ENCODE data around the gene LONRF3. TPM values are rescaled to one million over a fixed set of nuclear protein-coding genes. Genes with fewer than 3 reads are reported as not detected.
"Not testable (repeated sequence)": the region's sequence is repeated elsewhere in the genome, so short reads cannot be mapped to it uniquely, and the experiment has no call there.

LONRF3 gene
- total and polyA plus RNA-seq, 5 donors, result 2.1 to 8.2 (median 5.5) TPM

GRCh38 chrX:119013164-119013563 is 38.7 kb downstream of the LONRF3 start:
- no peaks in the 10 kb centered on the region for H3K27me3 ChIP-seq (ENCODE audit: control insufficient read depth, insufficient read depth)
- no peak for ATAC-seq
- H3K9me3 ChIP-seq (ENCODE audit: control insufficient read depth, low read length), result no peaks in the 10 kb centered on the region
- WGBS, result 97% methylated on average over 3 of the region's 3 CpGs
- intact Hi-C loops (cut with DNase I), result no loop called here
- no peak overlapping the region for H3K27ac ChIP-seq (ENCODE audit: low read length)
- no peak for DNase-seq
- no peaks in the 10 kb centered on the region for H3K4me1 ChIP-seq (ENCODE audit: control insufficient read depth, insufficient read depth, low read length)
- H3K4me3 ChIP-seq (ENCODE audit: low read length), result no peak overlapping the region

DNA sequence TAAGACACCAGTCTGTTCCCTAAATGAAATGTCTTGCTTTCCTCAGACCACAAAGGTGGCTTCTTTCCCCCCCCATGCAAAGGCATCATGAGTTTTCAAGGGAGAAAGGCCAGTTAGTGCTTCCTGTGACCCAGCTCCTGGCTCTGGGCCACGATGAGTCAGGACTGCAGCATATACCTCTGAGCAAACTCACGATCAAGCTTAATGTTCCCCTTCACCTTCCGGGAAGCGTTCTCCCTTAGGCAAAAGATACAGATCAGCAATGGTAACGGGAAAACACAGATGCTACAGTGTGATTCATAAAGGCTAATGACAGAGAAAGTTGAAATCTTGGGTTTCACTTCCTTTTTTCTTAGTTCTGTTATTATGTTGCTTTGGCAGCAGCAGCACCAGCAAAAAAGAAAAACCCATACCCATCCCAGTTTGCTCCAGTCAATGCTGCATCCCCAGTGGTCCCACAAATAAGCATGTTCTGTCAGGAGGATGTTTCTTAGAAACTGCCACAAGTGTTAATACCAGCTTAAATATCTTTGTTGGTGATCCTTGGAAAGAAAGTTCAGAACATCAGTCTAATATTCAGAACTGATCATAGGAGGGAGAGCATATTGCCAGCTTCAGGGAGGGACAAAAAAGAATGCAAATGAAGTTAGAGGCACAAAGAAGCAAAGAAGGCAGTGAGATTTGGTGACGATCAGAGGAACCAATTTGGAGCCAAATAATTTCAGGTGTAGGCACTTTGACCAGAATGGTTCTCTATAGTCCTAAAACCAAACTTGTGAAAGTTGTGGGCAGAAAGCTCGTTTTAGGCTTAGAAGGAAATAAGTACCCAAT is 41.2 kb downstream of the LONRF3 start:
- WGBS, result 53% methylated on average over 7 of the region's 7 CpGs
- Histone ChIP-seq H3K27ac (ENCODE audit: low read length) (no peak overlapping the region), H3K27me3 (ENCODE audit: control insufficient read depth, insufficient read depth) (no peaks in the 10 kb centered on the region), H3K9me3 (ENCODE audit: control insufficient read depth, low read length) (no peaks in the 10 kb centered on the region), H3K4me3 (ENCODE audit: low read length) (no peak overlapping the region), H3K4me1 (ENCODE audit: control insufficient read depth, insufficient read depth, low read length) (no peaks in the 10 kb centered on the region)
- peak in 1 of 2 donors; percentile 69 for ATAC-seq
- intact Hi-C loops (cut with DNase I), result no loop called here
- peak; percentile 61 to 80 (median 73) for DNase-seq

DNA sequence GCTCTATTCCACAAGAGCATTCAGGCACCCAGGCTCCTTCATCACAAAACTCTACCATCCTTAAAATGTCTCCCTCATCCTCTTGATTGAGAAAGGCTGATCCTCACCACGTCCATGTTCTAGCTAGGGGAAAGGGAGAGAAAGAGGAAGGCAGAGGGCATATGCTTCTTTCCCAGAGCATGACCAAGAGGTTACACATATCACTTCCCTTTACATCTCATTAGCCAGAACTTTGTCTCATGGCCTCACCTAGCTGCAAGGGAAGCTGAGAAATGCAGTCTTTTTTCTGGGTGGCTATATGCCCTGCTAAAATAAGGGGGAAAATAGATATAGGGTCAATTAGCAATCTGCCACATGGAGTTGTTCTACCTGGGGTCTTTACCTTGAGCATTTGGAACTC is 42.7 kb downstream of the LONRF3 start:
- WGBS, result 81% methylated on average over 1 of the region's 1 CpG
- intact Hi-C loops (cut with DNase I), result no loop called here

DNA sequence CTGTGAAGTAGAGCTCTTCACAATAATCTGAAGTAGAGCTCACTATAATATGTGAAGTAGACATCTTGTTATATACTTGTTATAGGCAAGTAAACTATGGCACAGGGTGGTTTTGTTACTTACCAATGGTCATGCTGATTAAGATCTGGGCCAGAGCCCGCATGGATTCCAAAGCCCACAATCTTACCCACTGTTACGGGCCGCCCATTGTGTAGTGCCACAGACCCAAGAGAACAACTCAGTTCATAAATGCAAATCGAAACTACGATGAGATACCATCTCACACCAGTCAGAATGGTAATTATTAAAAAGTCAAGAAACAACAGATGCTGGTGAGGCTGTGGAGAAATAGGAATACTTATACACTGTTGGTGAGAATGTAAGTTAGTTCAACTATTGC is 51.5 kb downstream of the LONRF3 start:
- Histone ChIP-seq H3K9me3 (ENCODE audit: control insufficient read depth, low read length) (no peaks in the 10 kb centered on the region), H3K27ac (ENCODE audit: low read length) (no peak overlapping the region), H3K27me3 (ENCODE audit: control insufficient read depth, insufficient read depth) (no peaks in the 10 kb centered on the region), H3K4me1 (ENCODE audit: control insufficient read depth, insufficient read depth, low read length) (no peaks in the 10 kb centered on the region), H3K4me3 (ENCODE audit: low read length) (no peak overlapping the region)
- WGBS, result 97% methylated on average over 5 of the region's 5 CpGs
- intact Hi-C loops (cut with DNase I), result no loop called here
- no peak for ATAC-seq
- DNase-seq, result no peak

More for the DNA sequence above, 42.7 kb downstream of the LONRF3 start:
- H3K4me1 ChIP-seq (ENCODE audit: control insufficient read depth, insufficient read depth, low read length), result no peaks in the 10 kb centered on the region
- no peak for ATAC-seq
- no peak overlapping the region for H3K27ac ChIP-seq (ENCODE audit: low read length)
- H3K4me3 ChIP-seq (ENCODE audit: low read length), result no peak overlapping the region
- no peaks in the 10 kb centered on the region for H3K9me3 ChIP-seq (ENCODE audit: control insufficient read depth, low read length)
- DNase-seq, result no peak
- no peaks in the 10 kb centered on the region for H3K27me3 ChIP-seq (ENCODE audit: control insufficient read depth, insufficient read depth)

GRCh38 chrX:119026344-119026743 is 51.9 kb downstream of the LONRF3 start:
- H3K4me1 ChIP-seq (ENCODE audit: control insufficient read depth, insufficient read depth, low read length); H3K4me3 ChIP-seq (ENCODE audit: low read length); H3K27me3 ChIP-seq (ENCODE audit: control insufficient read depth, insufficient read depth); ATAC-seq; intact Hi-C loops (cut with DNase I); H3K27ac ChIP-seq (ENCODE audit: low read length); DNase-seq; H3K9me3 ChIP-seq (ENCODE audit: control insufficient read depth, low read length): not testable (repeated sequence)
- 90% methylated on average over 2 of the region's 2 CpGs for WGBS

GRCh38 chrX:119027960-119028732 is 53.7 kb downstream of the LONRF3 start:
- H3K4me1 ChIP-seq (ENCODE audit: control insufficient read depth, insufficient read depth, low read length), result not testable (repeated sequence)

DNA sequence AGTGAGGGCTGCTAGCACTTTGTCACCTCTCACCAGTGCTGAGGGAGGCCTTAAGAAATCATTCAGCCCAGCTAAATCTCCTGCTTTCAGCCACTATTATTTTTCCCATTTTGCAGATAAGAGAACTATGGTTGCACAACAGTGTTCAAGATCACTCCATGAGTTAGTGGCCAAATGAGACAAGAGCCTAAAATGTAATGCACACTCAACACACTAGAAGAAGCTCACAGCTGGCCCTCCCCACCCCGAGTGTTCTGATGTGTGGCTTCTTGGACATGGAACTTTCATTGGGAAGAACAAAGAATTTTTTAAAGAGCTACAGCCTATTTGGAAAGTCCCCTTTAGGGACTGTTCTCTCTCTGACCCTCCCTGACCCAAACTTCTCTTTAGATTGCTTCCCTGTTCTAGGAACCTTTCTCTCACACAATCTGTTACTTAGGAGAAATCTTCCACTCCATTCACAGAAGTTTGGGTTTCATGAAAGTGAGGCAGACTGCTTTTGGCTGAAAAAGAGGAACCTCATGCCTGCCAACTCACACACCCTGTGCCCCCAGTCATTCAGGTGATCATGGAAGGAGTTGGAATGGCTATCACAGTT is 54.4 kb downstream of the LONRF3 start:
- no peaks in the 10 kb centered on the region for H3K9me3 ChIP-seq (ENCODE audit: control insufficient read depth, low read length)

More at GRCh38 chrX:119027960-119028732, 53.7 kb downstream of the LONRF3 start:
- WGBS, result 92% methylated on average over 28 of the region's 28 CpGs
- intact Hi-C loops (cut with DNase I); H3K9me3 ChIP-seq (ENCODE audit: control insufficient read depth, low read length); ATAC-seq; H3K4me3 ChIP-seq (ENCODE audit: low read length); H3K27me3 ChIP-seq (ENCODE audit: control insufficient read depth, insufficient read depth); H3K27ac ChIP-seq (ENCODE audit: low read length): not testable (repeated sequence)
- DNase-seq, result peak in 2 of 3 donors; percentile 39 to 41

GRCh38 chrX:119029656-119030055 is 55.2 kb downstream of the LONRF3 start:
- H3K4me3 ChIP-seq (ENCODE audit: low read length); H3K27me3 ChIP-seq (ENCODE audit: control insufficient read depth, insufficient read depth); H3K9me3 ChIP-seq (ENCODE audit: control insufficient read depth, low read length); ATAC-seq; DNase-seq; intact Hi-C loops (cut with DNase I); H3K27ac ChIP-seq (ENCODE audit: low read length); H3K4me1 ChIP-seq (ENCODE audit: control insufficient read depth, insufficient read depth, low read length): not testable (repeated sequence)
- 93% methylated on average over 8 of the region's 10 CpGs for WGBS

More for the DNA sequence above, 54.4 kb downstream of the LONRF3 start:
- intact Hi-C loops (cut with DNase I), result no loop called here
- Histone ChIP-seq H3K4me1 (ENCODE audit: control insufficient read depth, insufficient read depth, low read length) (no peaks in the 10 kb centered on the region), H3K27ac (ENCODE audit: low read length) (no peak overlapping the region), H3K27me3 (ENCODE audit: control insufficient read depth, insufficient read depth) (no peaks in the 10 kb centered on the region), H3K4me3 (ENCODE audit: low read length) (no peak overlapping the region)
- peak; percentile 68 to 92 for ATAC-seq
- peak in 1 of 3 donors; percentile 68 for DNase-seq
- 39% methylated on average over 1 of the region's 1 CpG for WGBS

DNA sequence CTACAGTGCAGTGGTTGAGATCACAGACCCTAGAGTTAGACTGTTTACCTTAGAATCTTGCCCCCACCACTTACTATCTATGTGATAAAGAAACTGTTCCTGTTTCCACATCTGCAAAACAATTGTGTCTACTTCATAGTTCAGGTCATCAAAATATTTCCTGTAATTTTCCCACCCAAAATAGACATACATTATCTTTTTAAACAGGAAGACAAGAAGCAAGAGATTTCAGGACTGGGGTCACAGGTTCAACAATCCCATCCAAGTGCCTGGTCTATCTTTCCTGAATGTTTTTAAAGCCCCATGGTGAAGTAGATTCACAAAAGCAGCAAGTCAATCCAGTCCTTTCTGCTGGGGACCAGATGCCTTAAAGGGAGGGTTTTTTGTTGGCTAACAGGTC is 56.6 kb downstream of the LONRF3 start:
- Histone ChIP-seq H3K27me3 (ENCODE audit: control insufficient read depth, insufficient read depth) (no peaks in the 10 kb centered on the region), H3K4me3 (ENCODE audit: low read length) (no peak overlapping the region), H3K9me3 (ENCODE audit: control insufficient read depth, low read length) (no peaks in the 10 kb centered on the region), H3K27ac (ENCODE audit: low read length) (no peak overlapping the region), H3K4me1 (ENCODE audit: control insufficient read depth, insufficient read depth, low read length) (no peaks in the 10 kb centered on the region)
- intact Hi-C loops (cut with DNase I), result no loop called here
- DNase-seq, result no peak
- ATAC-seq, result no peak

- 75% methylated on average over 4 of the region's 4 CpGs for WGBS
- Histone ChIP-seq H3K4me3 (ENCODE audit: low read length) (no peak overlapping the region), H3K9me3 (ENCODE audit: control insufficient read depth, low read length) (no peaks in the 10 kb centered on the region), H3K27ac (ENCODE audit: low read length) (no peak overlapping the region), H3K4me1 (ENCODE audit: control insufficient read depth, insufficient read depth, low read length) (no peaks in the 10 kb centered on the region), H3K27me3 (ENCODE audit: control insufficient read depth, insufficient read depth) (no peaks in the 10 kb centered on the region)
- intact Hi-C loops (cut with DNase I), result no loop called here
- no peak for DNase-seq
- ATAC-seq, result no peak
Measured at GRCh38 chrX:119036107-119037029, 62.0 kb downstream of the LONRF3 start.
